Measurements from ENCODE around the gene AGO4.

DNA sequence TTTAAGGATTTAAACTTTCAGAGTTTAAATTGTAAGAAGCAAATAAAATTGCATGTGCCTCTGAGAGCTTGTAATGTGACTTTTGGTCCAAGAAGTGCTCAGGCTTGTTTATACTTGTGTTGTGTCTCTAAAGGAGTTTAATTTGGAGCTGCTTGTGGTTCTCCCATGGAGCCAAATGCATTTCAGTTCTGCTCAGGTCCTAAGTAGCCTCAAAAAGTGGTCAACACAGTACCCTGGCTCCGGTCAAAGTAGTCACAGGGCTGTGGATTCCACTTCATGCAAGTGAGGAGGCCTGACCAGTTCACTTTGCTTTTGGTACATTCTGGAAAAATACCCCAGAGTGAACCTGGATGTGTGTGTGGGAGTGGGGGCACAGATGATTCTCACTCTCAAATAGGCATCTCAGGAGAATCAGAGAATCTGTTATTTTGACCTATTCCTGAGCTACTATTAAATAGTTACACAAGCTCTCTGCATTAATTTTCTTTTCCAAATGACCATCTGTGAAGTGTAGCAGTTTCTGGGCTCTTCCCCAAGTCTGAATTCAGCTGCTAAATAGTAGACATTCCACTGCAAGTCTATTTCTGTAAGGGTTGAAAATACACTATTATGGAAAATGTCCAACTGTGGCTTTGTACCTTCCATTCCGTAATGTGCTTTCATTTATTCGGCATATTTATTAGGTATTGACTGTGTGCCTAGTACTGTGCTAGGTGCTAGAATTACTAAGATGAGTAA is 43.5 kb downstream of the AGO4 start:
- TF ChIP-seq EP300 (IDR thresholded peaks at IDR 0.05), result no peak
- TF ChIP-seq POLR2AphosphoS5 (IDR thresholded peaks at IDR 0.05), result peak; percentile 70

All from gastroesophageal sphincter (tissue), 2 donors.